HL-60 (cell line): ENCODE results near the gene DMD.

Experiments used
- DNase-seq, 2 experiments: peaks; one replicate each; pipeline ENCODE4 v3.0.0-alpha.2; 2010 to 2020; ENCODE audit warnings: low read depth in 1 of 2, low spot score in 1 of 2
- H3K27ac ChIP-seq: fragments of 250-450 bp; sonication (Bioruptor Pico); replicated peaks from 2 replicates; pipeline ENCODE4 v1.5.1; 2020; ENCODE audit warnings: mild to moderate bottlenecking, moderate library complexity
- H3K27me3 ChIP-seq: fragments of 250-450 bp; sonication (Bioruptor Pico); 2 replicates; pipeline ENCODE4 v1.5.1; 2021; ENCODE audit warnings: mild to moderate bottlenecking, moderate library complexity; ENCODE audit not compliant: insufficient read depth, poor library complexity, severe bottlenecking
- H3K4me3 ChIP-seq: replicated peaks from 2 replicates; pipeline ENCODE4 v1.5.1; 2011; ENCODE audit warnings: mild to moderate bottlenecking, control low read depth, low read length; ENCODE audit not compliant: insufficient read depth
- GABPA ChIP-seq: IDR thresholded peaks from 2 replicates; pipeline ENCODE4 v1.6.1; 2012; ENCODE audit warnings: low read depth
- POLR2AphosphoS5 ChIP-seq: IDR thresholded peaks from 2 replicates; pipeline ENCODE4 v1.6.1; 2012; ENCODE audit warnings: low read depth
- REST ChIP-seq: IDR thresholded peaks from 2 replicates; pipeline ENCODE4 v1.6.1; 2012; ENCODE audit warnings: low read depth; ENCODE audit not compliant: insufficient replicate concordance
- SPI1 ChIP-seq: IDR thresholded peaks from 2 replicates; pipeline ENCODE4 v1.6.1; 2012; ENCODE audit warnings: low read depth, mild to moderate bottlenecking, borderline replicate concordance
- TF ChIP-seq, protein P1 (sequence below): IDR thresholded peaks from one replicate; pipeline ENCODE4 v1.5.1; 2011; ENCODE audit warnings: low read length, control low read depth, inconsistent platforms; ENCODE audit not compliant: insufficient read depth

Gene DMD

DNA sequence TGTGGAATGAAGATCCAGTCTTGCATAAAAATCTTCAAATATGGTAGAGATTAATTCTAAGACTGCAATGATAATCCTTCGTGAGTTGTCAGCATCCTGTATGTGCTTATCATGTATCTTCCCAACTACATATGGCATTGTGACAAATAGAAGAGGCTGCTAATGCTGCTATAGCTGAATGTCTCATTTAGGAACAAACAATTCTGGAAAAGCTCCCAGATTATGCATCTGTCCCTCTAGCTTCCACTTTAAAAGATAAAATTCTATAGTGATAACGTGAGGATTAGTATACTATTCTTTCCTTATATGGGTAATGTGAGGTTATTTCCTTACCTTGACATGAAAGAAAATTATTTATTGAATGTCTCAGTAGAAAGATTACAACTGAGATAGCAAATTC is 930.9 kb downstream of the DMD start:
- Histone ChIP-seq H3K27ac (no peak overlapping the region), H3K27me3 (no peaks in the 10 kb centered on the region), H3K4me3 (no peak overlapping the region)
- no peak for TF ChIP-seq SPI1
- TF ChIP-seq REST, result no peak
- TF ChIP-seq POLR2AphosphoS5, result no peak
- TF ChIP-seq, protein P1, sequence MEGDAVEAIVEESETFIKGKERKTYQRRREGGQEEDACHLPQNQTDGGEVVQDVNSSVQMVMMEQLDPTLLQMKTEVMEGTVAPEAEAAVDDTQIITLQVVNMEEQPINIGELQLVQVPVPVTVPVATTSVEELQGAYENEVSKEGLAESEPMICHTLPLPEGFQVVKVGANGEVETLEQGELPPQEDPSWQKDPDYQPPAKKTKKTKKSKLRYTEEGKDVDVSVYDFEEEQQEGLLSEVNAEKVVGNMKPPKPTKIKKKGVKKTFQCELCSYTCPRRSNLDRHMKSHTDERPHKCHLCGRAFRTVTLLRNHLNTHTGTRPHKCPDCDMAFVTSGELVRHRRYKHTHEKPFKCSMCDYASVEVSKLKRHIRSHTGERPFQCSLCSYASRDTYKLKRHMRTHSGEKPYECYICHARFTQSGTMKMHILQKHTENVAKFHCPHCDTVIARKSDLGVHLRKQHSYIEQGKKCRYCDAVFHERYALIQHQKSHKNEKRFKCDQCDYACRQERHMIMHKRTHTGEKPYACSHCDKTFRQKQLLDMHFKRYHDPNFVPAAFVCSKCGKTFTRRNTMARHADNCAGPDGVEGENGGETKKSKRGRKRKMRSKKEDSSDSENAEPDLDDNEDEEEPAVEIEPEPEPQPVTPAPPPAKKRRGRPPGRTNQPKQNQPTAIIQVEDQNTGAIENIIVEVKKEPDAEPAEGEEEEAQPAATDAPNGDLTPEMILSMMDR, result no peak
- no peak for TF ChIP-seq GABPA
- no peak for DNase-seq

DNA sequence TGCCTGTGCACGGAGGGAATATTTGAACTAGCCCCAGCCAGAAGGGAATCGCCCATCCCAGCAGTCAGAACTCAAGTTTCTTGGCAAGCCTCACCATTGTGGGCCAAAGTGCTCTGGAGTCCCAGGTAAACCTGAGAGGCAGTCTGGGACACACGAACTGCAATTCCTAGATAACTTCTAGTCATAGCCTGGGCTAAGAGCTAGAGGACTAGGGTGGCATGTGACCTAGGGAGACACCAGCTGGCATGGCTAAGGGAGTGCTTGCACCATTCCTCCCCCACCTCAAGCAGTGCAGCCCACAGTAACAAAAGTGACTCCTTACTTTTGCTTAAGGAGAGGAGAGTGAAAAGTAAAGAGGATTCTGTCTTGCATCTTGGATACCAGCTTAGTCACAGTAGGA is 935.2 kb downstream of the DMD start:
- TF ChIP-seq REST (no peak), GABPA (no peak), SPI1 (no peak), POLR2AphosphoS5 (no peak)
- TF ChIP-seq, protein P1, result no peak
- no peak for DNase-seq
- H3K4me3 ChIP-seq, result no peak overlapping the region
- no peaks in the 10 kb centered on the region for H3K27me3 ChIP-seq
- no peak overlapping the region for H3K27ac ChIP-seq

- Histone ChIP-seq H3K4me3 (no peak overlapping the region), H3K27ac (no peak overlapping the region), H3K27me3 (no peaks in the 10 kb centered on the region)
- DNase-seq, result no peak
- TF ChIP-seq REST (no peak), SPI1 (no peak), POLR2AphosphoS5 (no peak), GABPA (no peak)
- TF ChIP-seq, protein P1, result no peak
These were observed 941.5 kb downstream of the DMD start for GRCh38 chrX:32269866-32270265.
